HEK293 (cell line): ENCODE results near the gene GUCA1A.

Source experiments
- CTCF ChIA-PET: fragments of 350-600 bp; formaldehyde crosslinking; extraction: SDS; loops from one replicate; lab custom pipeline; 2021; ENCODE audit warnings: antibody characterized with exemption; lab: Yijun Ruan, JAX
- POLR2A ChIA-PET: fragments of 300-600 bp; formaldehyde crosslinking; extraction: SDS; loops from one replicate; lab custom pipeline; 2020; ENCODE audit warnings: antibody characterized with exemption, inconsistent platforms; lab: Yijun Ruan, JAX
- H3K27ac ChIP-seq: fragments of 200-500 bp; sonication (Bioruptor generic); 2 replicates; pipeline ENCODE4 v1.5.1; 2014; ENCODE audit warnings: low read depth, low read length, control low read depth, inconsistent platforms; ENCODE audit errors: extremely low read depth
- H3K36me3 ChIP-seq, 2 experiments: fragments of 200-500 bp in 1 of 2; sonication (Bioruptor generic) in 1 of 2; 1 replicate in 1 of 2; 2 replicates in 1 of 2; pipeline ENCODE4 v1.5.1; 2014 to 2017; ENCODE audit warnings: inconsistent platforms in 2 of 2, low read length in 2 of 2; ENCODE audit not compliant: control insufficient read depth in 2 of 2, insufficient read depth in 1 of 2
- H3K4me1 ChIP-seq: fragments of 200-500 bp; sonication (Bioruptor generic); 2 replicates; pipeline ENCODE4 v1.5.1; 2014; ENCODE audit warnings: mild to moderate bottlenecking, low read length, inconsistent platforms; ENCODE audit not compliant: control insufficient read depth, insufficient read depth
- H3K4me3 ChIP-seq: 2 replicates; pipeline ENCODE4 v1.5.1; 2011; ENCODE audit warnings: low read depth, mild to moderate bottlenecking, control low read depth, low read length, moderate library complexity
- H3K9me3 ChIP-seq: fragments of 200-500 bp; sonication (Bioruptor generic); 2 replicates; pipeline ENCODE4 v1.5.1; 2014; ENCODE audit warnings: low read depth, low read length, inconsistent platforms; ENCODE audit not compliant: control insufficient read depth, insufficient read depth
- GLIS1 ChIP-seq: fragments of 450-650 bp; formaldehyde crosslinking; IDR thresholded peaks from 2 replicates; pipeline ENCODE4 v1.5.1; 2016; ENCODE audit warnings: missing biosample characterization, missing genetic modification characterization
- KLF10 ChIP-seq: fragments of 450-650 bp; IDR thresholded peaks from 2 replicates; pipeline ENCODE4 v1.5.1; 2018; ENCODE audit warnings: missing biosample characterization, mild to moderate bottlenecking, missing genetic modification characterization
- MEIS1 ChIP-seq: sonication (generic); formaldehyde crosslinking; IDR thresholded peaks from 2 replicates; pipeline ENCODE4 v1.8.1; 2022; ENCODE audit warnings: missing genetic modification reagents, mild to moderate bottlenecking, borderline replicate concordance
- OSR2 ChIP-seq: fragments of 450-650 bp; formaldehyde crosslinking; IDR thresholded peaks from 2 replicates; pipeline ENCODE4 v1.5.1; 2016; ENCODE audit warnings: missing biosample characterization, missing genetic modification characterization
- RBAK ChIP-seq: fragments of 450-650 bp; formaldehyde crosslinking; IDR thresholded peaks from 2 replicates; pipeline ENCODE4 v1.5.1; 2016; ENCODE audit warnings: missing biosample characterization, missing genetic modification characterization
- SCRT2 ChIP-seq: fragments of 450-650 bp; formaldehyde crosslinking; IDR thresholded peaks from 2 replicates; pipeline ENCODE4 v1.5.1; 2016; ENCODE audit warnings: missing biosample characterization, missing genetic modification characterization
- ZFHX2 ChIP-seq: fragments of 450-650 bp; formaldehyde crosslinking; conservative IDR thresholded peaks from 2 replicates; pipeline ENCODE4 v1.5.1; 2016; ENCODE audit warnings: missing biosample characterization, missing genetic modification characterization
- ZNF16 ChIP-seq: fragments of 450-650 bp; formaldehyde crosslinking; IDR thresholded peaks from 2 replicates; pipeline ENCODE4 v1.5.1; 2016; ENCODE audit warnings: low read depth, missing biosample characterization, missing genetic modification characterization
- ZNF23 ChIP-seq: fragments of 450-650 bp; formaldehyde crosslinking; IDR thresholded peaks from 2 replicates; pipeline ENCODE4 v1.5.1; 2016; ENCODE audit warnings: missing biosample characterization, missing genetic modification characterization, borderline replicate concordance
- ZNF24 ChIP-seq: fragments of 450-650 bp; formaldehyde crosslinking; IDR thresholded peaks from 2 replicates; pipeline ENCODE4 v1.5.1; 2016; ENCODE audit warnings: missing biosample characterization, missing genetic modification characterization
- ZNF274 ChIP-seq, 2 experiments: fragments of 200-500 bp in 1 of 2; fragments of 450-650 bp in 1 of 2; sonication (Bioruptor generic) in 1 of 2; formaldehyde crosslinking in 1 of 2; IDR thresholded peaks; 2 replicates each; pipeline versions ENCODE4 v1.5.1 to v1.6.1; 2014 to 2016; ENCODE audit warnings: borderline replicate concordance in 1 of 2, inconsistent platforms in 1 of 2, low read length in 1 of 2, missing biosample characterization in 1 of 2, missing genetic modification characterization in 1 of 2
- ZNF341 ChIP-seq: fragments of 450-650 bp; formaldehyde crosslinking; IDR thresholded peaks from 2 replicates; pipeline ENCODE4; 2016; ENCODE audit warnings: low read depth, missing biosample characterization, missing genetic modification characterization
- ZNF362 ChIP-seq: fragments of 450-650 bp; formaldehyde crosslinking; IDR thresholded peaks from 2 replicates; pipeline ENCODE4 v1.5.1; 2016; ENCODE audit warnings: missing biosample characterization, missing genetic modification characterization
- ZNF366 ChIP-seq: fragments of 450-650 bp; formaldehyde crosslinking; conservative IDR thresholded peaks from 2 replicates; pipeline ENCODE4 v1.5.1; 2016; ENCODE audit warnings: missing biosample characterization, missing genetic modification characterization
- ZNF513 ChIP-seq: fragments of 450-650 bp; IDR thresholded peaks from 2 replicates; pipeline ENCODE4 v1.5.1; 2018; ENCODE audit warnings: missing biosample characterization, missing genetic modification characterization
- ZNF560 ChIP-seq: fragments of 450-650 bp; formaldehyde crosslinking; IDR thresholded peaks from 2 replicates; pipeline ENCODE4 v1.5.1; 2017; ENCODE audit warnings: missing biosample characterization, missing genetic modification characterization, borderline replicate concordance
- ZNF629 ChIP-seq: fragments of 450-650 bp; formaldehyde crosslinking; IDR thresholded peaks from 2 replicates; pipeline ENCODE4 v1.5.1; 2017; ENCODE audit warnings: missing biosample characterization, missing genetic modification characterization
- ZNF76 ChIP-seq: fragments of 450-650 bp; formaldehyde crosslinking; IDR thresholded peaks from 2 replicates; pipeline ENCODE4; 2016; ENCODE audit warnings: low read depth, missing biosample characterization, missing genetic modification characterization, borderline replicate concordance
- ZNF791 ChIP-seq: fragments of 450-650 bp; formaldehyde crosslinking; IDR thresholded peaks from 2 replicates; pipeline ENCODE4 v1.5.1; 2016; ENCODE audit warnings: missing biosample characterization, missing genetic modification characterization
- ZSCAN30 ChIP-seq: fragments of 450-650 bp; IDR thresholded peaks from 2 replicates; pipeline ENCODE4 v1.5.1; 2018; ENCODE audit warnings: missing biosample characterization, mild to moderate bottlenecking, missing genetic modification characterization, moderate library complexity
- TF ChIP-seq, protein P1 (sequence below): fragments of 450-650 bp; formaldehyde crosslinking; IDR thresholded peaks from 2 replicates; pipeline ENCODE4 v1.5.1; 2016; ENCODE audit warnings: missing biosample characterization, missing genetic modification characterization
- TF ChIP-seq, protein P2 (sequence below): fragments of 450-650 bp; formaldehyde crosslinking; IDR thresholded peaks from 2 replicates; pipeline ENCODE4 v1.5.1; 2016; ENCODE audit warnings: missing biosample characterization, missing genetic modification characterization
- TF ChIP-seq, protein P3 (sequence below): fragments of 450-650 bp; formaldehyde crosslinking; IDR thresholded peaks from 2 replicates; pipeline ENCODE4 v1.5.1; 2016; ENCODE audit warnings: missing biosample characterization, missing genetic modification characterization

The GUCA1A gene

DNA sequence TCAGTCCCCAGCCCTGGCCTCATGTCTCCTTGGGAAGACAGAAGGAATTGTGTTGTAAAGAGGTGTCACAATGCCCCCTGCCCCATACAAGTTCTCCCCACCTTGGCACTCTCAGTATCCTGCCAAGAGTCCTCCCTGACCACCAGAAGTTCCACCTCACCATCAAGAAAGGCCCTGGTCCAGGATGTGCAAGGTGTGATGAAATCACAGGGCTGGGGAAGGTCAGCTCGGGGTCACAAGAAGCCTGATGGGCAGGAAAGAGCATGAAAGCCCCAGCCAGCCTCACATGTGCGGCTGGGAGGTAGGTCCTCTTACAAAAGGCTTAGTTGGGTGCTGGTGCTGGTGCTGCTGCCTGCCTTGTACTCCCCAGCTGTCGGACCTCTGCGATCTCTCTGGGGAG, 17.9 kb upstream of the GUCA1A start (continued):
- TF ChIP-seq ZNF23 (tag by site-specific recombination) (no peak), ZFHX2 (tag by site-specific recombination) (no peak)

- POLR2A ChIA-PET = interaction anchor here (1.3 kb wide), 1 partner anchor 23 kb away, joined by 3 read pairs; no protein-coding TSS in a partner anchor
- Histone ChIP-seq H3K4me3 (no peak overlapping the region), H3K27ac (no peak overlapping the region), H3K36me3 (no peaks in the 10 kb centered on the region), H3K4me1 (no peaks in the 10 kb centered on the region), H3K9me3 (no peaks in the 10 kb centered on the region)
- CTCF ChIA-PET = interaction anchor here (1.0 to 1.8 kb wide), 4 partner anchors 9 to 375 kb away, joined by 3 to 7 read pairs (median 4); no protein-coding TSS in a partner anchor
- no peak for TF ChIP-seq GLIS1 (tag by site-specific recombination)
- TF ChIP-seq ZNF629 (tag by site-specific recombination) = no peak
- TF ChIP-seq, protein P1, sequence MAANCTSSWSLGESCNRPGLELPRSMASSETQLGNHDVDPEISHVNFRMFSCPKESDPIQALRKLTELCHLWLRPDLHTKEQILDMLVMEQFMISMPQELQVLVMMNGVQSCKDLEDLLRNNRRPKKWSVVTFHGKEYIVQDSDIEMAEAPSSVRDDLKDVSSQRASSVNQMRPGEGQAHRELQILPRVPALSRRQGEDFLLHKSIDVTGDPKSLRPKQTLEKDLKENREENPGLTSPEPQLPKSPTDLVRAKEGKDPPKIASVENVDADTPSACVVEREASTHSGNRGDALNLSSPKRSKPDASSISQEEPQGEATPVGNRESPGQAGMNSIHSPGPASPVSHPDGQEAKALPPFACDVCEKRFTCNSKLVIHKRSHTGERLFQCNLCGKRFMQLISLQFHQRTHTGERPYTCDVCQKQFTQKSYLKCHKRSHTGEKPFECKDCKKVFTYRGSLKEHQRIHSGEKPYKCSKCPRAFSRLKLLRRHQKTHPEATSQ (tag by site-specific recombination) = no peak
- TF ChIP-seq ZNF791 (tag by site-specific recombination) = no peak
- TF ChIP-seq, protein P2, sequence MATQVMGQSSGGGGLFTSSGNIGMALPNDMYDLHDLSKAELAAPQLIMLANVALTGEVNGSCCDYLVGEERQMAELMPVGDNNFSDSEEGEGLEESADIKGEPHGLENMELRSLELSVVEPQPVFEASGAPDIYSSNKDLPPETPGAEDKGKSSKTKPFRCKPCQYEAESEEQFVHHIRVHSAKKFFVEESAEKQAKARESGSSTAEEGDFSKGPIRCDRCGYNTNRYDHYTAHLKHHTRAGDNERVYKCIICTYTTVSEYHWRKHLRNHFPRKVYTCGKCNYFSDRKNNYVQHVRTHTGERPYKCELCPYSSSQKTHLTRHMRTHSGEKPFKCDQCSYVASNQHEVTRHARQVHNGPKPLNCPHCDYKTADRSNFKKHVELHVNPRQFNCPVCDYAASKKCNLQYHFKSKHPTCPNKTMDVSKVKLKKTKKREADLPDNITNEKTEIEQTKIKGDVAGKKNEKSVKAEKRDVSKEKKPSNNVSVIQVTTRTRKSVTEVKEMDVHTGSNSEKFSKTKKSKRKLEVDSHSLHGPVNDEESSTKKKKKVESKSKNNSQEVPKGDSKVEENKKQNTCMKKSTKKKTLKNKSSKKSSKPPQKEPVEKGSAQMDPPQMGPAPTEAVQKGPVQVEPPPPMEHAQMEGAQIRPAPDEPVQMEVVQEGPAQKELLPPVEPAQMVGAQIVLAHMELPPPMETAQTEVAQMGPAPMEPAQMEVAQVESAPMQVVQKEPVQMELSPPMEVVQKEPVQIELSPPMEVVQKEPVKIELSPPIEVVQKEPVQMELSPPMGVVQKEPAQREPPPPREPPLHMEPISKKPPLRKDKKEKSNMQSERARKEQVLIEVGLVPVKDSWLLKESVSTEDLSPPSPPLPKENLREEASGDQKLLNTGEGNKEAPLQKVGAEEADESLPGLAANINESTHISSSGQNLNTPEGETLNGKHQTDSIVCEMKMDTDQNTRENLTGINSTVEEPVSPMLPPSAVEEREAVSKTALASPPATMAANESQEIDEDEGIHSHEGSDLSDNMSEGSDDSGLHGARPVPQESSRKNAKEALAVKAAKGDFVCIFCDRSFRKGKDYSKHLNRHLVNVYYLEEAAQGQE = 0 out of 2 replicates have a peak, but pooled peaks have one; percentile 23
- no peak for TF ChIP-seq ZNF24 (tag by site-specific recombination)
- TF ChIP-seq KLF10 (tag by site-specific recombination) = no peak
- TF ChIP-seq ZNF274 (IDR thresholded peaks at IDR 0.05; ENCODE audit: low read length) = no peak
- TF ChIP-seq ZNF274 (tag by site-specific recombination; IDR thresholded peaks at IDR 0.05; ENCODE audit: borderline replicate concordance) = no peak
- TF ChIP-seq OSR2 (tag by site-specific recombination) = no peak
- TF ChIP-seq ZNF341 (tag by site-specific recombination) = no peak
- TF ChIP-seq SCRT2 (tag by site-specific recombination) = 0 out of 2 replicates have a peak, but pooled peaks have one; percentile 31
- no peak for TF ChIP-seq ZNF362 (tag by site-specific recombination)
- no peak for TF ChIP-seq RBAK (tag by site-specific recombination)
- no peak for TF ChIP-seq ZSCAN30 (tag by site-specific recombination)
- TF ChIP-seq MEIS1 (CRISPR knock-in tag) = no peak
- TF ChIP-seq ZNF16 (tag by site-specific recombination) = no peak
Measured at GRCh38 chr6:42156638-42157037, 16.5 kb upstream of the GUCA1A start.

DNA sequence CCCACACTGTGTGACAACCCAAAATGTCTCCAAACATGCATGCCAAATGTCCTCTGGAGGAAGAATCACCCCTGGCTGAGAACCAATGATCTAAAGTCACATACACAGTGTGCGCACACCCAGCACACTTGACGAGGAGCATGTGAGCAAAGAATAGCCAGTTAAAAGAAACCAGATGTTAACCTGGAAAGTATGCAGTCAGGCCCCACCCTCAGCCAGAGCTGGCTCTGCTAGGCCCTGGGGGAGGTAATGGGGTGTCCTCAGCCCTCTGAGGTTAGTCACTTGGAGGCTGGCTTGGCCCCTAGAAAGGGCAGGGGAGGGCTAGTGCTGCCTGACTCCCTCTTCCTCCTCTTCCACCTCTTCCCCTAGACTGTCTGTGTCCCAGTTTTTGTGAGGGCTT, 15.2 kb upstream of the GUCA1A start:
- no peaks in the 10 kb centered on the region for H3K36me3 ChIP-seq
- no peak overlapping the region for H3K4me3 ChIP-seq
- ChIA-PET POLR2A (no interaction called here), CTCF (no interaction called here)
- no peak for TF ChIP-seq ZNF560
- no peak for TF ChIP-seq ZNF513 (tag by site-specific recombination)
- TF ChIP-seq, protein P3, sequence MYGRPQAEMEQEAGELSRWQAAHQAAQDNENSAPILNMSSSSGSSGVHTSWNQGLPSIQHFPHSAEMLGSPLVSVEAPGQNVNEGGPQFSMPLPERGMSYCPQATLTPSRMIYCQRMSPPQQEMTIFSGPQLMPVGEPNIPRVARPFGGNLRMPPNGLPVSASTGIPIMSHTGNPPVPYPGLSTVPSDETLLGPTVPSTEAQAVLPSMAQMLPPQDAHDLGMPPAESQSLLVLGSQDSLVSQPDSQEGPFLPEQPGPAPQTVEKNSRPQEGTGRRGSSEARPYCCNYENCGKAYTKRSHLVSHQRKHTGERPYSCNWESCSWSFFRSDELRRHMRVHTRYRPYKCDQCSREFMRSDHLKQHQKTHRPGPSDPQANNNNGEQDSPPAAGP (tag by site-specific recombination) = no peak
- no peak for TF ChIP-seq ZNF366 (tag by site-specific recombination)
- TF ChIP-seq ZNF76 (tag by site-specific recombination) = no peak
- no peaks in the 10 kb centered on the region for H3K9me3 ChIP-seq
- no peak overlapping the region for H3K27ac ChIP-seq
- no peaks in the 10 kb centered on the region for H3K4me1 ChIP-seq
